ENCODE measurements around the gene CFP.

CFP gene

GRCh38 chrX:47659421-47659726, 29.6 kb upstream of the CFP start:
- H3K4me3 ChIP-seq (ENCODE audit: low read depth, low read length): peak overlapping the region; percentile 78
- no peak for DNase-seq (ENCODE audit: low read depth)
- TF ChIP-seq CTCF (IDR thresholded peaks at IDR 0.05; ENCODE audit: insufficient read depth, low read depth, low read length, missing control alignments): no peak

GRCh38 chrX:47658684-47659420, 29.1 kb upstream of the CFP start, which contains the start of gene UXT:
Gene UXT, minus strand, starts transcription at chrX:47659180. Its CDS starts 253 bp downstream, at chrX:47658927.
- peak within 1 kb of the TSS; percentile 78 for H3K4me3 ChIP-seq (ENCODE audit: low read depth, low read length)
- TF ChIP-seq CTCF (IDR thresholded peaks at IDR 0.05; ENCODE audit: insufficient read depth, low read depth, low read length, missing control alignments): no peak
- peak; percentile 97 for DNase-seq (ENCODE audit: low read depth)

GRCh38 chrX:47658301-47658683, 28.6 kb upstream of the CFP start:
- peak overlapping the region; percentile 78 for H3K4me3 ChIP-seq (ENCODE audit: low read depth, low read length)
- no peak for DNase-seq (ENCODE audit: low read depth)
- no peak for TF ChIP-seq CTCF (IDR thresholded peaks at IDR 0.05; ENCODE audit: insufficient read depth, low read depth, low read length, missing control alignments)

GRCh38 chrX:47651043-47651905, 21.5 kb upstream of the CFP start:
- peak overlapping the region; percentile 38 for H3K4me3 ChIP-seq (ENCODE audit: low read depth, low read length)
- no peak for TF ChIP-seq CTCF (IDR thresholded peaks at IDR 0.05; ENCODE audit: insufficient read depth, low read depth, low read length, missing control alignments)
- no peak for DNase-seq (ENCODE audit: low read depth)

- DNase-seq (ENCODE audit: low read depth): peak; percentile 97
- peak within 1 kb of the TSS; percentile 83 for H3K4me3 ChIP-seq (ENCODE audit: low read depth, low read length)
- TF ChIP-seq CTCF (IDR thresholded peaks at IDR 0.05; ENCODE audit: insufficient read depth, low read depth, low read length, missing control alignments): no peak
Observed at GRCh38 chrX:47650164-47651042, 20.7 kb upstream of the CFP start, which contains the start of gene ELK1. Gene ELK1, minus strand, starts transcription at chrX:47650563. Its CDS starts 9,122 bp downstream, at chrX:47641441.

GRCh38 chrX:47649781-47650163, 20.0 kb upstream of the CFP start:
- H3K4me3 ChIP-seq (ENCODE audit: low read depth, low read length): peak overlapping the region; percentile 83
- no peak for TF ChIP-seq CTCF (IDR thresholded peaks at IDR 0.05; ENCODE audit: insufficient read depth, low read depth, low read length, missing control alignments)
- DNase-seq (ENCODE audit: low read depth): no peak
